ENCODE data around the gene FAM13B. TPM values are rescaled to one million over a fixed set of nuclear protein-coding genes. Genes with fewer than 3 reads are reported as not detected.

The FAM13B gene
- total and polyA plus RNA-seq, 10 of the 15 experiments (the other 5 are each of a cell fraction or from before 2014, with no cell fraction given) = 3.6 to 30.0 (median 20.3) TPM

GRCh38 chr5:137995749-137996128, 37.1 kb downstream of the FAM13B start (continued):
- TF ChIP-seq ZBTB4 (CRISPR knock-in tag; IDR thresholded peaks at IDR 0.05) (no peak), RB1 (IDR thresholded peaks at IDR 0.05; ENCODE audit: borderline replicate concordance) (no peak), TCF3 (IDR thresholded peaks at IDR 0.05; ENCODE audit: borderline replicate concordance, insufficient read depth, low read depth, low read length) (no peak), IKZF2 (IDR thresholded peaks at IDR 0.05) (no peak), NRF1 (conservative IDR thresholded peaks at IDR 0.05; ENCODE audit: low read depth, low read length) (no peak), FOXK2 (IDR thresholded peaks at IDR 0.05) (no peak), SREBF2 (IDR thresholded peaks at IDR 0.05; ENCODE audit: low read length) (no peak), JUND (IDR thresholded peaks at IDR 0.05; ENCODE audit: low read depth, low read length) (no peak), TBL1XR1 (IDR thresholded peaks at IDR 0.05; ENCODE audit: low read depth, low read length) (no peak), STAT1 (conservative IDR thresholded peaks at IDR 0.05) (no peak), GATAD2B (conservative IDR thresholded peaks at IDR 0.05; ENCODE audit: low read depth) (no peak), CHD1 (IDR thresholded peaks at IDR 0.05; ENCODE audit: low read depth, low read length) (no peak)

Data from GM12878 (cell line).